Sigmoid colon (tissue), 7 donors: ENCODE results near the gene VPS25. TPM values are rescaled to one million over a fixed set of nuclear protein-coding genes. Genes with fewer than 3 reads are reported as not detected.

Experiments
- DNase-seq: peaks from one replicate; pipeline ENCODE4 v3.0.0-alpha.2; 2019
- H3K27ac ChIP-seq, 4 donors: fragments of 200-600 bp; sonication (generic); one replicate each; pipeline ENCODE4 v1.5.1; 2016 to 2019; ENCODE audit warnings: mild to moderate bottlenecking in 1 of 4
- H3K27me3 ChIP-seq, 3 donors: fragments of 200-600 bp; sonication (generic); one replicate each; pipeline ENCODE4 v1.5.1; 2019; ENCODE audit warnings: mild to moderate bottlenecking in 1 of 3
- H3K36me3 ChIP-seq, 4 donors: fragments of 200-600 bp; sonication (generic); one replicate each; pipeline ENCODE4 v1.5.1; 2016 to 2019
- H3K4me1 ChIP-seq, 4 donors: fragments of 200-600 bp; sonication (generic); one replicate each; pipeline ENCODE4 v1.5.1; 2017 to 2019
- H3K4me3 ChIP-seq, 4 donors: fragments of 200-600 bp; sonication (generic); one replicate each; pipeline ENCODE4 v1.5.1; 2017 to 2019; ENCODE audit warnings: mild to moderate bottlenecking in 2 of 4, moderate library complexity in 1 of 4
- H3K9me3 ChIP-seq, 4 donors: fragments of 200-600 bp in 3 of 4; sonication (generic) in 3 of 4; one replicate each; pipeline versions ENCODE4 v1.5.1 to v1.6.1; 2013 to 2019
- EP300 ChIP-seq, 4 donors: sonication (generic); formaldehyde crosslinking; IDR thresholded peaks; one replicate each; pipeline ENCODE4 v1.6.1; 2017; ENCODE audit warnings: antibody characterized with exemption in 4 of 4
- POLR2A ChIP-seq, 2 donors: fragments of 450-650 bp; IDR thresholded peaks; one replicate each; pipeline ENCODE4 v1.6.1; 2016; ENCODE audit warnings: antibody characterized with exemption in 2 of 2, mild to moderate bottlenecking in 2 of 2, moderate library complexity in 2 of 2
- POLR2AphosphoS5 ChIP-seq, 4 donors: sonication (generic); formaldehyde crosslinking; IDR thresholded peaks; one replicate each; pipeline ENCODE4 v1.6.1; 2017; ENCODE audit warnings: antibody characterized with exemption in 4 of 4
- WGBS, 2 donors: extraction: QIAGEN DNeasy Blood & Tissue Kit; methylation state at CpG; one replicate each; pipeline ENCODE4 v1.1.7; 2013; 5-methylcytosine and 5-hydroxymethylcytosine counted together
- intact Hi-C: fragments of 100-400 bp; cut with DNase I; formaldehyde crosslinking; loops from one replicate; pipeline ENCODE4 v1.15.1; 2023
- polyA plus RNA-seq, 3 donors: library from polyadenylated mRNA; stranded (reverse); fragments of 200-250 nt; gene quantifications; one replicate each; pipeline ENCODE4 v1.2.3, GENCODE V29; 2013
- total RNA-seq, 4 donors: library from RNA; depleted of rRNA; stranded (reverse); fragments of >200 nt; gene quantifications; one replicate each; pipeline ENCODE4 v1.1.0, GENCODE V29; 2016
- TF ChIP-seq, protein P1 (sequence below), 4 experiments: fragments of 450-650 bp in 3 of 4; fragments of 200-600 bp in 1 of 4; IDR thresholded peaks; one replicate each; pipeline ENCODE4 v1.5.1; 2016 to 2019; ENCODE audit warnings: antibody characterized with exemption in 4 of 4, mild to moderate bottlenecking in 3 of 4, moderate library complexity in 2 of 4
- donor health status: healthy with polysubstance abuse.
- donor health status: Bipolar disorder and iron deficiency.
- donor health status: healthy.

The VPS25 gene
- total and polyA plus RNA-seq, 7 donors = 27.1 to 135 (median 40.3) TPM

DNA sequence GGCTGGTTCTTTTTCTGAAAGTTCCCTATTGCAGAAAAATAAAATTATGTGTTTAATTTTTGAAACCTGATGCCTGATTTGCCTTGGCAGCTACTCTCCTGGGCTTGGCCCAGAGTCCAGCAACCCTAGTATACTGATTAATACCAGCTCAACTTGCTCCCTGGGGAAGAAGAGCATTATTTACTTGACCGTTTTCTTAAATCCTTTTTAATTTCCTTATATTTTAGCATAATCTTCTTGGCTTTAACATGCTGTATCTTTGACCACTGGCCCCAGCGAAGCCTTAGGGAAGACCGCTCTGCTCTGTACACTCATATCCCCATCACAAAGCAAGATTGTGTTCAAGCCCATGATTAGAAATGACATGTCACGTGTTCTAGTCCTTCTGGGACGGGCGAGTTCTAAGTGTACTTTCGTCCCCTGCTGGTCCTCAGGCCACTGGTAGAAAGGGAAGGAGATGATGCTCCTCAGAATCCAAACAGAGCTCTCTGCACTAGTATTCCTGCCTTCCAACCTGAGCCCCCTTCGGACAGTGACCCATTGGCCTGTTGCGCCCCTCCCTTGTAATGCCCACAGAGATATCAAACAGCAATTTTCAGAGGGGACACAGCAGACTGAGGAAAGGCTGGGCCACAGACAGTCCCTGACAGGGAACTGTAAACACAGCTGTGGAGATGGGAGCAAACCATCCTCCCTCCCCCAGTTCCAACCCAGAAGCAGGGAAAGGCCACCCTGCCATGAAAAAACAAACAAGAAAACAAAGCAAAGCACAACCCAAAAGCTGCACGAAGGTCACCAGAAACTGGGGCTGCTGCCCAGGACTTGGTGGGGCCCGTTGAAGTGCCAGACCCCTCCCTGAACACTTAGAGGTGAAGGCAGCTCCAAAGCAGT, 24.1 kb upstream of the VPS25 start:
- peak; percentile 70 for DNase-seq
- 79% methylated on average over 11 of the region's 11 CpGs for WGBS, 2 donors
- no peak overlapping the region for H3K4me3 ChIP-seq
- no peaks in the 10 kb centered on the region for H3K36me3 ChIP-seq
- H3K27ac ChIP-seq = peak overlapping the region; percentile 10 to 72 (median 22)
- TF ChIP-seq POLR2A (IDR thresholded peaks at IDR 0.05) = no peak
- TF ChIP-seq POLR2AphosphoS5 (IDR thresholded peaks at IDR 0.05) = no peak
- TF ChIP-seq, protein P1, sequence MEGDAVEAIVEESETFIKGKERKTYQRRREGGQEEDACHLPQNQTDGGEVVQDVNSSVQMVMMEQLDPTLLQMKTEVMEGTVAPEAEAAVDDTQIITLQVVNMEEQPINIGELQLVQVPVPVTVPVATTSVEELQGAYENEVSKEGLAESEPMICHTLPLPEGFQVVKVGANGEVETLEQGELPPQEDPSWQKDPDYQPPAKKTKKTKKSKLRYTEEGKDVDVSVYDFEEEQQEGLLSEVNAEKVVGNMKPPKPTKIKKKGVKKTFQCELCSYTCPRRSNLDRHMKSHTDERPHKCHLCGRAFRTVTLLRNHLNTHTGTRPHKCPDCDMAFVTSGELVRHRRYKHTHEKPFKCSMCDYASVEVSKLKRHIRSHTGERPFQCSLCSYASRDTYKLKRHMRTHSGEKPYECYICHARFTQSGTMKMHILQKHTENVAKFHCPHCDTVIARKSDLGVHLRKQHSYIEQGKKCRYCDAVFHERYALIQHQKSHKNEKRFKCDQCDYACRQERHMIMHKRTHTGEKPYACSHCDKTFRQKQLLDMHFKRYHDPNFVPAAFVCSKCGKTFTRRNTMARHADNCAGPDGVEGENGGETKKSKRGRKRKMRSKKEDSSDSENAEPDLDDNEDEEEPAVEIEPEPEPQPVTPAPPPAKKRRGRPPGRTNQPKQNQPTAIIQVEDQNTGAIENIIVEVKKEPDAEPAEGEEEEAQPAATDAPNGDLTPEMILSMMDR (IDR thresholded peaks at IDR 0.05) = no peak
- TF ChIP-seq EP300 (IDR thresholded peaks at IDR 0.05) = no peak
- intact Hi-C loops = no loop called here
- H3K27me3 ChIP-seq = no peaks in the 10 kb centered on the region
- peaks cover 0 to 13% (median 8%) of the 10 kb centered on the region in 4 donors for H3K4me1 ChIP-seq
- H3K9me3 ChIP-seq = no peaks in the 10 kb centered on the region

DNA sequence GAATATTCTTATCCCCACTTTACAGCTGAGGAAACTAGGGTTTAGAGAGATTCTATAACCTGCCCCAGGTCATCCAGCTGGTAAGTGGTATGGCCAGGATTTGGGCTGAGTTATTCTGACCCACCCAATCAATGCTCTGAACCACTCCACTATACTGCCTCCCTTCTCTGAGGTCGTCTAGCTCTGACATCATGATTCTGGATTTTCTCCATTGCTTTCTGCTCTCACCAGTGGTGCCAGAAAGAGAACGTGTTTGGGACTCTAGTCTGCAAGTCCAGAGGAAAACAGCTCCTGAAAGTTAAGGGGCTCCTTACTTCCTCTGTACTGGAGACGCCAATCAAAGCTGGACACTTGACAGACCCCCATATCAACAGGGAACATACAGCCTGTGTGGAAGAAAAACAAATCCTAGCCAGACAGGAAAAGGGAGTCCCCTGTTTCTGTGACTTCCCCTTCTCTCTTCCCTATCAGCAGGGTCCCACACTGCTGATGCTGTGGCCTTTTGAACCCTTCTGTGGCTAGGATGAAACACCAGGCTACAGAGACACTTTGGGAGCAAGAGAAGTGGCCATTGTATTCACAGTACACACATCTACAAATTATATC, 22.4 kb upstream of the VPS25 start:
- H3K4me1 ChIP-seq = peaks cover 0 to 8% (median 3%) of the 10 kb centered on the region in 4 donors
- TF ChIP-seq EP300 (IDR thresholded peaks at IDR 0.05) = no peak
- TF ChIP-seq, protein P1 (IDR thresholded peaks at IDR 0.05) = no peak
- TF ChIP-seq POLR2AphosphoS5 (IDR thresholded peaks at IDR 0.05) = no peak
- TF ChIP-seq POLR2A (IDR thresholded peaks at IDR 0.05) = no peak
- DNase-seq = no peak
- H3K9me3 ChIP-seq = no peaks in the 10 kb centered on the region
- H3K27me3 ChIP-seq = no peaks in the 10 kb centered on the region
- H3K36me3 ChIP-seq = no peaks in the 10 kb centered on the region
- peak overlapping the region in 3 of 4 donors; percentile 10 to 72 (median 38) for H3K27ac ChIP-seq
- 33 to 67% methylated on average over 3 of the region's 3 CpGs for WGBS, 2 donors
- no peak overlapping the region for H3K4me3 ChIP-seq
- intact Hi-C loops = no loop called here

DNA sequence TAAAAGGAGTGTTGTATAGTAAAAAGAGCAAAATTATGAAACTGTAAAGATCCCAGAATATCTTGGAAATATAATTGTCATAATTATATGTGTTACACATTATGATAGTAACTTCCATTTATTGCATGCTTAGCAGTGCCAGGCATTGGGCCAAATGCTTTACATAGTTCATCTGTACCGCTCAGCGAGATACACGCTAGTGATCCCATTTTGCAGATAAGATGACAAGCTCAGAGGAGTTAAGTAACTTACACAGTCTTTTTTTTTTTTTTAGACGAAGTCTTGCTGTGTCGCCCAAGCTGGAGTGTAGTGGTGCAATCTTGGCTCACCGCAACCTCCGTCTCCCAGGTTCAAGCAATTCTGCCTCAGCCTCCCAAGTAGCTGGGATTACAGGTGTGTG, 21.6 kb upstream of the VPS25 start:
- Histone ChIP-seq H3K36me3 (no peaks in the 10 kb centered on the region), H3K27me3 (no peaks in the 10 kb centered on the region), H3K27ac (no peak overlapping the region), H3K4me3 (no peak overlapping the region), H3K4me1 (peaks cover 0 to 8% (median 3%) of the 10 kb centered on the region in 4 donors), H3K9me3 (no peaks in the 10 kb centered on the region)
- TF ChIP-seq POLR2AphosphoS5 (IDR thresholded peaks at IDR 0.05) (no peak), POLR2A (IDR thresholded peaks at IDR 0.05) (no peak), EP300 (IDR thresholded peaks at IDR 0.05) (no peak)
- TF ChIP-seq, protein P1 (IDR thresholded peaks at IDR 0.05) = no peak
- 82% methylated on average over 7 of the region's 7 CpGs for WGBS, 2 donors
- no peak for DNase-seq
- intact Hi-C loops = no loop called here

DNA sequence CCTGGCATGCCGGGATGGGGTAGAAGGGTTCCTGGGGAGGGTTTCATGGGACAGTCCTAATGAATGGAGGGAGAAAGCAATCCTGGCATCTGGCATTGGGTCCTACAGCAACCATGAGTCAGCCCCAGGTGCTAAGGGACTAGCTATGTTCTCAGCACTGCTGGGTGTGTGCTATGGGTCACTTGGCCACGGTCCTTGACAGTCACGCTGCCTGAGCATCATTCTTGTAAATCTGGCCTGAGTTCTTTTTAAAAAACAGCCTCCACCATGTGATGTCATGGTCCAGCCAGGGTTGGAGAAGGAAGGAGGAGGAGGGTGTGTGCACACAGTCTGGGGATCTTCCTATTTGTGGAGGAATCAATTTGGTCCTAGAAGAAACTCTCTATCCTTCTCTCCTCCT, 18.5 kb upstream of the VPS25 start:
- Histone ChIP-seq H3K27me3 (no peaks in the 10 kb centered on the region), H3K9me3 (no peaks in the 10 kb centered on the region), H3K27ac (peak overlapping the region in 1 of 4 donors; percentile 40), H3K4me3 (no peak overlapping the region), H3K4me1 (peaks cover 0 to 8% (median 3%) of the 10 kb centered on the region in 4 donors), H3K36me3 (no peaks in the 10 kb centered on the region)
- peak in 1 of 4 donors; percentile 50 for TF ChIP-seq POLR2AphosphoS5 (IDR thresholded peaks at IDR 0.05)
- no peak for TF ChIP-seq POLR2A (IDR thresholded peaks at IDR 0.05)
- 81 to 85% methylated on average over 3 of the region's 3 CpGs for WGBS, 2 donors
- peak; percentile 90 for DNase-seq
- intact Hi-C loops = no loop called here
